K562 (cell line): Measurements from ENCODE around the gene NR5A2. TPM values are rescaled to one million over a fixed set of nuclear protein-coding genes. Genes with fewer than 3 reads are reported as not detected.

Source experiments
- ATAC-seq: fragments of 200-7000 bp; cut with Tn5 transposase; 3 replicates; pipeline ENCODE4 v1.9.1; 2020; ENCODE audit warnings: moderate library complexity
- BruUV-seq: library from RNA; stranded (reverse); fragments of 400-500 nt; replicated peaks from 2 replicates; lab custom pipeline; 2021; lab: Mats Ljungman, UMichigan
- CTCF ChIA-PET: fragments of 300-600 bp; formaldehyde crosslinking; extraction: SDS; loops from one replicate; lab custom pipeline; 2021; ENCODE audit warnings: low intra/inter-chr PET ratio; lab: Yijun Ruan, JAX
- POLR2A ChIA-PET: fragments of 300-600, 350-650 bp; sonication (Branson Sonifier 250); formaldehyde crosslinking; extraction: SDS; loops from one replicate; lab custom pipeline; 2021; ENCODE audit warnings: antibody characterized with exemption, inconsistent platforms; lab: Yijun Ruan, JAX
- DNase-seq, 4 experiments: peaks; one replicate each; pipeline versions ENCODE4 v3.0.0 to v3.0.0-alpha.2; 2011 to 2018; ENCODE audit warnings: low spot score in 3 of 4, mixed read lengths in 3 of 4; ENCODE audit errors: extremely low read depth in 1 of 4
- FAIRE-seq: peaks from 2 replicates; lab custom pipeline; 2011; peaks lifted over from hg19 to GRCh38; lab: Jason Lieb, UNC
- H2AFZ ChIP-seq: 2 replicates; pipeline ENCODE4 v1.6.0; 2011; ENCODE audit warnings: low read depth, low read length, control low read depth, inconsistent platforms
- H3K27ac ChIP-seq: fragments of 200-600 bp; 3 replicates; pipeline ENCODE4 v1.8.0; 2011; ENCODE audit warnings: low read depth, mild to moderate bottlenecking, control low read depth, inconsistent platforms, low read length, moderate library complexity, mixed read lengths; ENCODE audit errors: extremely low read depth
- H3K27me3 ChIP-seq, 2 experiments: fragments of 300-600 bp in 1 of 2; 2 replicates in 1 of 2; 3 replicates in 1 of 2; pipeline versions ENCODE4 v1.6.0 to v1.8.0; 2011; ENCODE audit warnings: inconsistent platforms in 2 of 2, low read length in 2 of 2, mild to moderate bottlenecking in 1 of 2, mixed read lengths in 1 of 2, moderate library complexity in 1 of 2; ENCODE audit not compliant: control insufficient read depth in 2 of 2, insufficient read depth in 2 of 2
- H3K36me3 ChIP-seq: fragments of 300-600 bp; 3 replicates; pipeline ENCODE4 v1.8.0; 2011; ENCODE audit warnings: mild to moderate bottlenecking, low read length, inconsistent platforms; ENCODE audit not compliant: control insufficient read depth, insufficient read depth
- H3K4me1 ChIP-seq, 2 experiments: fragments of 200-600 bp in 1 of 2; replicated peaks in 1 of 2; 2 replicates in 1 of 2; 3 replicates in 1 of 2; pipeline versions ENCODE4 v1.5.1 to v1.8.0; 2011; ENCODE audit warnings: inconsistent platforms in 2 of 2, low read length in 2 of 2, mild to moderate bottlenecking in 1 of 2, mixed read lengths in 1 of 2, moderate library complexity in 1 of 2; ENCODE audit not compliant: control insufficient read depth in 2 of 2, insufficient read depth in 2 of 2
- H3K4me2 ChIP-seq: 2 replicates; pipeline ENCODE4 v1.6.1; 2011; ENCODE audit warnings: low read length, control low read depth, inconsistent platforms, mixed read lengths; ENCODE audit not compliant: insufficient read depth
- H3K4me3 ChIP-seq: fragments of 200-600 bp; sonication (generic), shearing (Covaris generic); 2 replicates; pipeline ENCODE4 v1.5.1; 2016; ENCODE audit warnings: control low read depth, inconsistent platforms
- H3K79me2 ChIP-seq: fragments of 200-600 bp; 3 replicates; pipeline ENCODE4 v1.8.0; 2011; ENCODE audit warnings: low read length, inconsistent platforms; ENCODE audit not compliant: control insufficient read depth, insufficient read depth
- H3K9ac ChIP-seq, 2 experiments: 2 replicates each; pipeline versions ENCODE4 v1.6.0 to v1.6.1; 2011; ENCODE audit warnings: low read depth in 2 of 2, low read length in 2 of 2, control low read depth in 1 of 2, inconsistent platforms in 1 of 2, mild to moderate bottlenecking in 1 of 2, mixed read lengths in 1 of 2; ENCODE audit not compliant: insufficient read depth in 1 of 2
- H3K9me1 ChIP-seq: one replicate; pipeline ENCODE4 v1.6.0; 2011; ENCODE audit warnings: inconsistent platforms, mild to moderate bottlenecking, low read length, moderate library complexity; ENCODE audit not compliant: control insufficient read depth, insufficient read depth
- H3K9me3 ChIP-seq: replicated peaks from 2 replicates; pipeline ENCODE4 v1.5.1; 2011; ENCODE audit warnings: low read depth, low read length, inconsistent platforms; ENCODE audit not compliant: control insufficient read depth, insufficient read depth
- H4K20me1 ChIP-seq: replicated peaks from 2 replicates; pipeline ENCODE4 v1.6.1; 2011; ENCODE audit warnings: low read length, inconsistent platforms, mixed read lengths; ENCODE audit not compliant: control insufficient read depth, insufficient read depth
- DPF2 ChIP-seq: fragments of 450-650 bp; IDR thresholded peaks from 2 replicates; pipeline ENCODE4 v1.6.1; 2016
- EHMT2 ChIP-seq: fragments of 450-650 bp; IDR thresholded peaks from 2 replicates; pipeline ENCODE4 v1.6.1; 2018; ENCODE audit warnings: antibody characterized with exemption
- IFI16 ChIP-seq: fragments of 250-450 bp; sonication (Bioruptor Pico); IDR thresholded peaks from 2 replicates; pipeline ENCODE4 v2.1.2; 2022; ENCODE audit warnings: mild to moderate bottlenecking, inconsistent platforms
- KLF13 ChIP-seq: fragments of 450-650 bp; IDR thresholded peaks from 2 replicates; pipeline ENCODE4 v1.6.1; 2016; ENCODE audit warnings: missing genetic modification characterization, low read depth, mild to moderate bottlenecking, missing compliant biosample characterization, moderate library complexity, borderline replicate concordance
- MEF2A ChIP-seq: IDR thresholded peaks from 2 replicates; pipeline ENCODE4 v1.6.1; 2011; ENCODE audit warnings: low read depth, mild to moderate bottlenecking, low read length, moderate library complexity; ENCODE audit not compliant: control insufficient read depth
- NCOA1 ChIP-seq: fragments of 450-650 bp; IDR thresholded peaks from 2 replicates; pipeline ENCODE4 v1.6.1; 2016; ENCODE audit warnings: low read depth
- RAD21 ChIP-seq, 2 experiments: fragments of 250-450 bp in 1 of 2; fragments of 450-650 bp in 1 of 2; sonication (Bioruptor Pico) in 1 of 2; formaldehyde crosslinking in 1 of 2; IDR thresholded peaks in 1 of 2; conservative IDR thresholded peaks in 1 of 2; 2 replicates each; pipeline versions ENCODE4 v1.4.0 to v1.8.0; 2020 to 2022; ENCODE audit warnings: mild to moderate bottlenecking in 2 of 2, moderate library complexity in 1 of 2
- SOX6 ChIP-seq: fragments of 450-650 bp; IDR thresholded peaks from 2 replicates; pipeline ENCODE4 v1.6.1; 2014; ENCODE audit warnings: mild to moderate bottlenecking
- TCF7L2 ChIP-seq: fragments of 150-350 bp; IDR thresholded peaks from 2 replicates; pipeline ENCODE4 v1.6.1; 2016; ENCODE audit warnings: low read depth, mild to moderate bottlenecking, low read length, moderate library complexity
- TFAP4 ChIP-seq: sonication (generic); formaldehyde crosslinking; IDR thresholded peaks from 2 replicates; pipeline ENCODE4 v1.8.0; 2022; ENCODE audit warnings: missing genetic modification reagents, mild to moderate bottlenecking, moderate library complexity, borderline replicate concordance
- TGIF2 ChIP-seq: sonication (generic); formaldehyde crosslinking; IDR thresholded peaks from 2 replicates; pipeline ENCODE4 v1.8.1; 2022; ENCODE audit warnings: mild to moderate bottlenecking, missing genetic modification reagents, moderate library complexity
- ZNF140 ChIP-seq: fragments of 250-450 bp; sonication (Bioruptor Pico); IDR thresholded peaks from 2 replicates; pipeline ENCODE4 v1.8.0; 2021; ENCODE audit warnings: moderate library complexity, mild to moderate bottlenecking, inconsistent platforms
- ZNF354B ChIP-seq: fragments of 250-450 bp; sonication (Bioruptor Pico); IDR thresholded peaks from 2 replicates; pipeline ENCODE4 v1.4.0; 2020
- ZNF589 ChIP-seq: fragments of 200-800 bp; sonication (Bioruptor generic); IDR thresholded peaks from 2 replicates; pipeline ENCODE4 v1.6.1; 2016; ENCODE audit warnings: low read depth, missing genetic modification characterization, missing compliant biosample characterization
- WGBS: fragments of 100-300 bp; shearing (Covaris generic); methylation state at CpG from one replicate; pipeline ENCODE4 v1.1.6; 2016; ENCODE audit warnings: low coverage, mixed read lengths; ENCODE audit not compliant: insufficient coverage; ENCODE audit errors: missing lambda C conversion rate; 5-methylcytosine and 5-hydroxymethylcytosine counted together
- in situ Hi-C: fragments of 300-500 bp; cut with MboI; formaldehyde crosslinking; loops from 4 replicates; pipeline ENCODE4 v1.15.0; 2018; ENCODE audit warnings: inconsistent platforms, mixed read lengths
- intact Hi-C: fragments of 100-400 bp; cut with micrococcal nuclease; formaldehyde crosslinking; loops from 2 replicates; pipeline ENCODE4 v1.14.2; 2022
- polyA plus RNA-seq, 8 experiments: library from polyadenylated mRNA; depleted of rRNA in 4 of 8; stranded (reverse) in 5 of 8; unstranded in 3 of 8; fragments of >200 nt; fragmentation: Nextera tagmentation in 2 of 8; fragmentation: Illumina TruSeq in 1 of 8; extraction: Ambion mirVana in 2 of 8; extraction: Trizol in 1 of 8; gene quantifications; 2 replicates each; pipeline versions ENCODE4 v1.2.1 to v1.2.3, GENCODE V29; 2011 to 2014; ENCODE audit warnings: inconsistent platforms in 1 of 8, missing spikeins in 1 of 8
- total RNA-seq, 7 experiments: library from RNA; depleted of rRNA in 6 of 7; stranded (reverse); fragments of >200 nt in 6 of 7; fragmentation: Illumina TruSeq in 2 of 7; extraction: Trizol in 2 of 7; gene quantifications; 2 replicates each; pipeline versions ENCODE4 v1.2.1 to v1.2.3, GENCODE V29; 2011 to 2021; ENCODE audit warnings: low replicate concordance in 1 of 7
- TF ChIP-seq, protein P1 (sequence below): fragments of 250-450 bp; sonication (Bioruptor Pico); IDR thresholded peaks from 2 replicates; pipeline ENCODE4 v1.9.0; 2021; ENCODE audit warnings: mild to moderate bottlenecking, inconsistent platforms

The NR5A2 gene
- total and polyA plus RNA-seq, 9 of the 15 experiments (the other 6 are each of a cell fraction or from before 2014, with no cell fraction given), result 0.13 to 0.40 (median 0.29) TPM

DNA sequence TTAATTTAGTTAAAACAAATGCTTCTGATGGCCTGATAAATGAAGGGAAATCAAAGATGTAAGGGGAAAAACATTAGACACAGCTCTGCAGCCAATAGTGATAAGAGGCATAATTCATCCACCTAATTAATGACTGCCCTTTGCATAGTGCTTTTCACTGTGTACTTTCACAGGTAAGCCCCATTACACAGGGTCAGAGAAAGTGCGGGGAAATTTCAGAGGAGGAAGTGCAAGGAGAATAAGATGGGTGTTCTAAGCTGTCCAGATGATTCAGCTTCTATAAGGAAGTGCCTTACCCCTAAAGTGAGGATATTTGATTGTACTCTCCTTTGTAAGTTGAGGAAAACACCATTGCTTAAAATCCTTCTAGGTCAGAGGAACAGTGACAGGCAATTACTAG is 88.0 kb downstream of the NR5A2 start:
- Histone ChIP-seq H3K79me2 (no peaks in the 10 kb centered on the region), H3K27me3 (peaks cover 7 to 15% of the 10 kb centered on the region in 2 experiments; a peak in 2 of 5 replicates), H3K36me3 (no peaks in the 10 kb centered on the region), H3K4me1 (no peaks in the 10 kb centered on the region), H2AFZ (no peak overlapping the region), H3K27ac (no peak overlapping the region), H3K9me3 (no peaks in the 10 kb centered on the region), H3K4me2 (no peak overlapping the region), H3K9ac (no peak overlapping the region), H3K9me1 (no peaks in the 10 kb centered on the region), H3K4me3 (no peak overlapping the region), H4K20me1 (no peaks in the 10 kb centered on the region)
- no peak for DNase-seq
- WGBS, result 0% methylated on average over 1 of the region's 1 CpG
- no TSS peak for BruUV-seq
- in situ Hi-C loops, result no loop called here
- TF ChIP-seq IFI16 (CRISPR knock-in tag) (no peak), TGIF2 (CRISPR knock-in tag) (no peak), RAD21 (CRISPR knock-in tag; conservative IDR thresholded peaks at IDR 0.05 in 1 of 2, IDR thresholded peaks at IDR 0.05 in 1 of 2) (no peak)
- no peak for FAIRE-seq
- intact Hi-C loops, result no loop called here
- CTCF ChIA-PET, result no interaction called here
- POLR2A ChIA-PET, result no interaction called here
- ATAC-seq, result no peak

- TF ChIP-seq TCF7L2, result no peak
- no peak for TF ChIP-seq ZNF589 (CRISPR knock-in tag)
- no peak for TF ChIP-seq TFAP4 (CRISPR knock-in tag)
- no peak for TF ChIP-seq EHMT2
- no peak for TF ChIP-seq SOX6
- TF ChIP-seq MEF2A, result no peak
- TF ChIP-seq ZNF354B (CRISPR knock-in tag), result no peak
- TF ChIP-seq DPF2, result no peak
- TF ChIP-seq, protein P1, sequence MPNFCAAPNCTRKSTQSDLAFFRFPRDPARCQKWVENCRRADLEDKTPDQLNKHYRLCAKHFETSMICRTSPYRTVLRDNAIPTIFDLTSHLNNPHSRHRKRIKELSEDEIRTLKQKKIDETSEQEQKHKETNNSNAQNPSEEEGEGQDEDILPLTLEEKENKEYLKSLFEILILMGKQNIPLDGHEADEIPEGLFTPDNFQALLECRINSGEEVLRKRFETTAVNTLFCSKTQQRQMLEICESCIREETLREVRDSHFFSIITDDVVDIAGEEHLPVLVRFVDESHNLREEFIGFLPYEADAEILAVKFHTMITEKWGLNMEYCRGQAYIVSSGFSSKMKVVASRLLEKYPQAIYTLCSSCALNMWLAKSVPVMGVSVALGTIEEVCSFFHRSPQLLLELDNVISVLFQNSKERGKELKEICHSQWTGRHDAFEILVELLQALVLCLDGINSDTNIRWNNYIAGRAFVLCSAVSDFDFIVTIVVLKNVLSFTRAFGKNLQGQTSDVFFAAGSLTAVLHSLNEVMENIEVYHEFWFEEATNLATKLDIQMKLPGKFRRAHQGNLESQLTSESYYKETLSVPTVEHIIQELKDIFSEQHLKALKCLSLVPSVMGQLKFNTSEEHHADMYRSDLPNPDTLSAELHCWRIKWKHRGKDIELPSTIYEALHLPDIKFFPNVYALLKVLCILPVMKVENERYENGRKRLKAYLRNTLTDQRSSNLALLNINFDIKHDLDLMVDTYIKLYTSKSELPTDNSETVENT, result no peak
- no peak for TF ChIP-seq NCOA1
- no peak for TF ChIP-seq KLF13 (tag)
- TF ChIP-seq ZNF140, result no peak
- TF ChIP-seq, all 486 proteins: peak for 0
- FAIRE-seq, result no peak
- no peaks in the 10 kb centered on the region for H3K79me2 ChIP-seq
- H2AFZ ChIP-seq, result no peak overlapping the region
- no peak for DNase-seq
- no peak overlapping the region for H3K27ac ChIP-seq
- H3K27me3 ChIP-seq, result peaks cover 4 to 15% of the 10 kb centered on the region in 2 experiments; a peak in 2 of 5 replicates
- H3K4me2 ChIP-seq, result no peak overlapping the region
- no peaks in the 10 kb centered on the region for H4K20me1 ChIP-seq
- H3K36me3 ChIP-seq, result no peaks in the 10 kb centered on the region
- no peak for ATAC-seq
- ChIA-PET CTCF (no interaction called here), POLR2A (no interaction called here)
- no peak overlapping the region for H3K9ac ChIP-seq
- no TSS peak for BruUV-seq
- no peaks in the 10 kb centered on the region for H3K9me3 ChIP-seq
- no peak overlapping the region for H3K4me3 ChIP-seq
- H3K4me1 ChIP-seq, result no peaks in the 10 kb centered on the region
- in situ Hi-C loops (no loop called here), intact Hi-C loops (no loop called here)
- 0% methylated on average over 1 of the region's 1 CpG for WGBS
- H3K9me1 ChIP-seq, result no peaks in the 10 kb centered on the region
Observed at GRCh38 chr1:200116324-200116723, 88.8 kb downstream of the NR5A2 start.
